ENCODE measurements around the gene SPEG.

DNA sequence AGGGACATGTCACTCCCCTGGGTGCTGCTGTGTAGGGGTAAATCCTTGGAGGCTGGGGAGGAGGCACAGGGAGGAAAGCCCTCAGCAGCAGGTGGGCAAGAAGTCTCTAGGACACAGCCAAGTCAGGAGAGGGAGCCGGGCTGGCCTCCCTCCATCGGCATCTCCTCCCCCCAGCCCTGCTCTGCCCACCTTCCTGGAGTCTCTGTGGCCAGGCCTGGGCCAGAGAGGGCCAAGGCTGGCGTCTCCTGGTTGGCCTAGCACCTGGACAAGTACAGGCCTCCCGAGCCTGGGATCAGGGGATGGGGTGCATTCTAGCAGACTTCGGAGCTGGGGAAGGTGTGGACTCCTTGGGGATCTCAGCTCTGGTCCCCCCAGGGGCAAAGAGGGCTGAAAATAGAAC lies 1.8 kb downstream of the SPEG start:
- TF ChIP-seq, protein P1, sequence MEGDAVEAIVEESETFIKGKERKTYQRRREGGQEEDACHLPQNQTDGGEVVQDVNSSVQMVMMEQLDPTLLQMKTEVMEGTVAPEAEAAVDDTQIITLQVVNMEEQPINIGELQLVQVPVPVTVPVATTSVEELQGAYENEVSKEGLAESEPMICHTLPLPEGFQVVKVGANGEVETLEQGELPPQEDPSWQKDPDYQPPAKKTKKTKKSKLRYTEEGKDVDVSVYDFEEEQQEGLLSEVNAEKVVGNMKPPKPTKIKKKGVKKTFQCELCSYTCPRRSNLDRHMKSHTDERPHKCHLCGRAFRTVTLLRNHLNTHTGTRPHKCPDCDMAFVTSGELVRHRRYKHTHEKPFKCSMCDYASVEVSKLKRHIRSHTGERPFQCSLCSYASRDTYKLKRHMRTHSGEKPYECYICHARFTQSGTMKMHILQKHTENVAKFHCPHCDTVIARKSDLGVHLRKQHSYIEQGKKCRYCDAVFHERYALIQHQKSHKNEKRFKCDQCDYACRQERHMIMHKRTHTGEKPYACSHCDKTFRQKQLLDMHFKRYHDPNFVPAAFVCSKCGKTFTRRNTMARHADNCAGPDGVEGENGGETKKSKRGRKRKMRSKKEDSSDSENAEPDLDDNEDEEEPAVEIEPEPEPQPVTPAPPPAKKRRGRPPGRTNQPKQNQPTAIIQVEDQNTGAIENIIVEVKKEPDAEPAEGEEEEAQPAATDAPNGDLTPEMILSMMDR (IDR thresholded peaks at IDR 0.05; ENCODE audit: low read length), result no peak
- TF ChIP-seq EZH2 (IDR thresholded peaks at IDR 0.05; ENCODE audit: borderline replicate concordance, low read length), result no peak

All from OCI-LY1 (cell line).